Measurements from ENCODE around the gene GALNT10. TPM values are rescaled to one million over a fixed set of nuclear protein-coding genes. Genes with fewer than 3 reads are reported as not detected.

The GALNT10 gene
- total RNA-seq, 1 experiment from 2014 or later: 68.2 TPM

- CTCF ChIA-PET: no interaction called here
- Mint-ChIP-seq H3K4me1 (ENCODE audit: low read depth, unreplicated experiment) (no peaks in the 10 kb centered on the region), H3K36me3 (ENCODE audit: insufficient read depth, unreplicated experiment) (no peaks in the 10 kb centered on the region), H3K27me3 (ENCODE audit: unreplicated experiment) (peaks cover 95% of the 10 kb centered on the region), H3K27ac (ENCODE audit: unreplicated experiment) (no peak overlapping the region), H3K4me3 (ENCODE audit: low read depth, unreplicated experiment) (no peak overlapping the region), H3K9me3 (ENCODE audit: low read depth, unreplicated experiment) (no peaks in the 10 kb centered on the region)
- no peak for TF ChIP-seq CTCF (IDR thresholded peaks at IDR 0.05; ENCODE audit: unreplicated experiment)
- intact Hi-C loops (cut with micrococcal nuclease; ENCODE audit: unreplicated experiment): no loop called here
- no peak for DNase-seq
- no TSS peak for BruUV-seq (replicated peaks)
Observed at GRCh38 chr5:154159343-154159742, 31.2 kb upstream of the GALNT10 start.

- TF ChIP-seq CTCF (IDR thresholded peaks at IDR 0.05; ENCODE audit: unreplicated experiment): no peak
- no peaks in the 10 kb centered on the region for H3K36me3 Mint-ChIP-seq (ENCODE audit: insufficient read depth, unreplicated experiment)
- CTCF ChIA-PET: interaction anchor here (1.0 to 1.3 kb wide), 2 partner anchors 9 to 27 kb away, joined by 3 read pairs; no protein-coding TSS in a partner anchor
- H3K27me3 Mint-ChIP-seq (ENCODE audit: unreplicated experiment): peaks cover 98% of the 10 kb centered on the region
- BruUV-seq (replicated peaks): no TSS peak
- H3K4me1 Mint-ChIP-seq (ENCODE audit: low read depth, unreplicated experiment): no peaks in the 10 kb centered on the region
- no peak for DNase-seq
- no peaks in the 10 kb centered on the region for H3K9me3 Mint-ChIP-seq (ENCODE audit: low read depth, unreplicated experiment)
- intact Hi-C loops (cut with micrococcal nuclease; ENCODE audit: unreplicated experiment): no loop called here
- H3K4me3 Mint-ChIP-seq (ENCODE audit: low read depth, unreplicated experiment): no peak overlapping the region
- no peak overlapping the region for H3K27ac Mint-ChIP-seq (ENCODE audit: unreplicated experiment)
Observed at GRCh38 chr5:154162539-154163151, 27.9 kb upstream of the GALNT10 start.

GRCh38 chr5:154163327-154164248, 26.9 kb upstream of the GALNT10 start:
- H3K27me3 Mint-ChIP-seq (ENCODE audit: unreplicated experiment): peaks cover 88% of the 10 kb centered on the region
- no TSS peak for BruUV-seq (replicated peaks)
- H3K4me1 Mint-ChIP-seq (ENCODE audit: low read depth, unreplicated experiment): no peaks in the 10 kb centered on the region
- CTCF ChIA-PET: interaction anchor here (0.5 to 1.3 kb wide), 3 partner anchors 10 to 284 kb away, joined by 3 read pairs; no protein-coding TSS in a partner anchor
- DNase-seq: no peak
- H3K4me3 Mint-ChIP-seq (ENCODE audit: low read depth, unreplicated experiment): no peak overlapping the region
- intact Hi-C loops (cut with micrococcal nuclease; ENCODE audit: unreplicated experiment): no loop called here
- no peaks in the 10 kb centered on the region for H3K9me3 Mint-ChIP-seq (ENCODE audit: low read depth, unreplicated experiment)
- H3K27ac Mint-ChIP-seq (ENCODE audit: unreplicated experiment): no peak overlapping the region
- TF ChIP-seq CTCF (IDR thresholded peaks at IDR 0.05; ENCODE audit: unreplicated experiment): no peak
- no peaks in the 10 kb centered on the region for H3K36me3 Mint-ChIP-seq (ENCODE audit: insufficient read depth, unreplicated experiment)

GRCh38 chr5:154164249-154164581, 26.3 kb upstream of the GALNT10 start:
- CTCF ChIA-PET: no interaction called here
- H3K36me3 Mint-ChIP-seq (ENCODE audit: insufficient read depth, unreplicated experiment): no peaks in the 10 kb centered on the region
- DNase-seq: no peak
- intact Hi-C loops (cut with micrococcal nuclease; ENCODE audit: unreplicated experiment): no loop called here
- no peak overlapping the region for H3K27ac Mint-ChIP-seq (ENCODE audit: unreplicated experiment)
- no peak overlapping the region for H3K4me3 Mint-ChIP-seq (ENCODE audit: low read depth, unreplicated experiment)
- peaks cover 82% of the 10 kb centered on the region for H3K27me3 Mint-ChIP-seq (ENCODE audit: unreplicated experiment)
- no peaks in the 10 kb centered on the region for H3K4me1 Mint-ChIP-seq (ENCODE audit: low read depth, unreplicated experiment)
- BruUV-seq (replicated peaks): no TSS peak
- no peak for TF ChIP-seq CTCF (IDR thresholded peaks at IDR 0.05; ENCODE audit: unreplicated experiment)
- no peaks in the 10 kb centered on the region for H3K9me3 Mint-ChIP-seq (ENCODE audit: low read depth, unreplicated experiment)
